ENCODE results near the gene SLC38A10. TPM values are rescaled to one million over a fixed set of nuclear protein-coding genes. Genes with fewer than 3 reads are reported as not detected.

SLC38A10 gene
- total and polyA plus RNA-seq, 2 of the 4 experiments (the other 2 are of a cell fraction) = 12.7 to 46.7 TPM

DNA sequence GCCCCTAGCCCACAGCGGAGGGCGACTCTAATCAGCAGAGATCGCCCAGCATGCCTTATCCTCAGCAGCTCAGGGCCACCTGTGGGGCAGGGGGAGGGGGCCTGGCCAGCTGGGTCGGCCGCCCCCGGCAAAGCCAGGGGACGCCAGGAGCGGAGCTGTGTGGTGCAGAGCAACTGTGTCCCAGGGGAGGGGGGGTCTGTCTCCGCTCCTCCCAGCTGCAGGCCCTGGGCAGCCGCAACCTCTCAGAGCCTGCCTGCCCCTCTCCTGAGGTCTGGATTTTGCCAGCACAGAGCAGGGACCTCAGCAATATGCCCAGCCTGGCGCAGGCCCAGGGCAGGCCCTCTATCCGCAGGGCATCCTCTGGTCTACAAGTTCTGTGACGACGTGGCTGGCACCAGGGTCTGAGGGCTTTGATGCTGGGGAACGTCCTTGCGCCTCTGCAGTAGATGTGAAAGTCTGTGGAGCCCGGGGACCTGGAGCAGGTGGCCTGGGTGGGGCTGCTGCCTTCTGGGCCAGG is 36.5 kb upstream of the SLC38A10 start:
- no peak overlapping the region for H3K4me2 ChIP-seq (ENCODE audit: low read depth, low read length)
- no peak overlapping the region for H3K4ac ChIP-seq (ENCODE audit: low read depth, low read length)
- no peak overlapping the region for H2BK15ac ChIP-seq (ENCODE audit: low read depth, low read length)
- no peaks in the 10 kb centered on the region for H3K79me1 ChIP-seq (ENCODE audit: low read depth in 1 of 2, low read length in 2 of 2)
- peaks cover 7% of the 10 kb centered on the region; the same call in 1 of the 2 replicates for H4K20me1 ChIP-seq (ENCODE audit: insufficient read depth, low read length)
- H2AFZ ChIP-seq (replicated peaks; ENCODE audit: low read length, poor library complexity) = no peak overlapping the region
- ChIA-PET CTCF (no interaction called here), POLR2A (ENCODE audit: unreplicated experiment) (no interaction called here)
- intact Hi-C loops (cut with micrococcal nuclease) (no loop called here), dilution Hi-C loops (cut with HindIII; ENCODE audit: low sequenced_read_pairs, unreplicated experiment) (no loop called here), in situ Hi-C loops (cut with MboI; ENCODE audit: low sequenced_read_pairs) (no loop called here)
- peaks cover 40% of the 10 kb centered on the region for H3K27me3 ChIP-seq (ENCODE audit: control insufficient read depth, insufficient read depth, low read length)
- no peak for ATAC-seq (ENCODE audit: low read depth)
- H3K4me3 ChIP-seq (ENCODE audit: insufficient read depth, low read depth, low read length) = no peak overlapping the region
- no peak overlapping the region for H2BK20ac ChIP-seq (ENCODE audit: low read depth, low read length)
- no peak overlapping the region for H2AK5ac ChIP-seq (ENCODE audit: low read depth, low read length)
- H2AK9ac ChIP-seq (replicated peaks; ENCODE audit: low read depth, low read length, poor library complexity) = no peak overlapping the region
- 97% methylated on average over 5 of the region's 17 CpGs; no CpG with 5 or more reads in 1 of the 2 experiments for WGBS, 2 experiments (ENCODE audit: extremely low coverage in 2 of 2, insufficient read length in 1 of 2)
- TF ChIP-seq RAD21 (IDR thresholded peaks at IDR 0.05; ENCODE audit: low read length) (no peak), NFE2L2 (IDR thresholded peaks at IDR 0.05; ENCODE audit: low read depth, low read length) (no peak), POLR2A (IDR thresholded peaks at IDR 0.05; ENCODE audit: low read depth, low read length) (no peak), BHLHE40 (IDR thresholded peaks at IDR 0.05; ENCODE audit: low read depth, low read length) (no peak), SMC3 (IDR thresholded peaks at IDR 0.05; ENCODE audit: low read depth, low read length) (no peak), MXI1 (IDR thresholded peaks at IDR 0.05; ENCODE audit: borderline replicate concordance, low read depth, low read length) (no peak), RCOR1 (IDR thresholded peaks at IDR 0.05; ENCODE audit: insufficient replicate concordance, low read length) (no peak), FOS (IDR thresholded peaks at IDR 0.05; ENCODE audit: low read depth, low read length) (no peak), CEBPB (IDR thresholded peaks at IDR 0.05; ENCODE audit: low read depth, low read length) (no peak), CHD1 (IDR thresholded peaks at IDR 0.05; ENCODE audit: low read depth, low read length) (no peak), MAFK (IDR thresholded peaks at IDR 0.05; ENCODE audit: low read depth, low read length) (no peak), MAZ (IDR thresholded peaks at IDR 0.05; ENCODE audit: borderline replicate concordance, low read depth, low read length) (no peak), RFX5 (IDR thresholded peaks at IDR 0.05; ENCODE audit: low read depth, low read length) (no peak)
- TF ChIP-seq, protein P1, sequence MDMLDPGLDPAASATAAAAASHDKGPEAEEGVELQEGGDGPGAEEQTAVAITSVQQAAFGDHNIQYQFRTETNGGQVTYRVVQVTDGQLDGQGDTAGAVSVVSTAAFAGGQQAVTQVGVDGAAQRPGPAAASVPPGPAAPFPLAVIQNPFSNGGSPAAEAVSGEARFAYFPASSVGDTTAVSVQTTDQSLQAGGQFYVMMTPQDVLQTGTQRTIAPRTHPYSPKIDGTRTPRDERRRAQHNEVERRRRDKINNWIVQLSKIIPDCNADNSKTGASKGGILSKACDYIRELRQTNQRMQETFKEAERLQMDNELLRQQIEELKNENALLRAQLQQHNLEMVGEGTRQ (IDR thresholded peaks at IDR 0.05; ENCODE audit: low read depth, low read length) = no peak
- TF ChIP-seq, protein P2, sequence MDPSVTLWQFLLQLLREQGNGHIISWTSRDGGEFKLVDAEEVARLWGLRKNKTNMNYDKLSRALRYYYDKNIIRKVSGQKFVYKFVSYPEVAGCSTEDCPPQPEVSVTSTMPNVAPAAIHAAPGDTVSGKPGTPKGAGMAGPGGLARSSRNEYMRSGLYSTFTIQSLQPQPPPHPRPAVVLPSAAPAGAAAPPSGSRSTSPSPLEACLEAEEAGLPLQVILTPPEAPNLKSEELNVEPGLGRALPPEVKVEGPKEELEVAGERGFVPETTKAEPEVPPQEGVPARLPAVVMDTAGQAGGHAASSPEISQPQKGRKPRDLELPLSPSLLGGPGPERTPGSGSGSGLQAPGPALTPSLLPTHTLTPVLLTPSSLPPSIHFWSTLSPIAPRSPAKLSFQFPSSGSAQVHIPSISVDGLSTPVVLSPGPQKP (IDR thresholded peaks at IDR 0.05; ENCODE audit: borderline replicate concordance, low read depth, low read length) = no peak
- TF ChIP-seq, protein P3, sequence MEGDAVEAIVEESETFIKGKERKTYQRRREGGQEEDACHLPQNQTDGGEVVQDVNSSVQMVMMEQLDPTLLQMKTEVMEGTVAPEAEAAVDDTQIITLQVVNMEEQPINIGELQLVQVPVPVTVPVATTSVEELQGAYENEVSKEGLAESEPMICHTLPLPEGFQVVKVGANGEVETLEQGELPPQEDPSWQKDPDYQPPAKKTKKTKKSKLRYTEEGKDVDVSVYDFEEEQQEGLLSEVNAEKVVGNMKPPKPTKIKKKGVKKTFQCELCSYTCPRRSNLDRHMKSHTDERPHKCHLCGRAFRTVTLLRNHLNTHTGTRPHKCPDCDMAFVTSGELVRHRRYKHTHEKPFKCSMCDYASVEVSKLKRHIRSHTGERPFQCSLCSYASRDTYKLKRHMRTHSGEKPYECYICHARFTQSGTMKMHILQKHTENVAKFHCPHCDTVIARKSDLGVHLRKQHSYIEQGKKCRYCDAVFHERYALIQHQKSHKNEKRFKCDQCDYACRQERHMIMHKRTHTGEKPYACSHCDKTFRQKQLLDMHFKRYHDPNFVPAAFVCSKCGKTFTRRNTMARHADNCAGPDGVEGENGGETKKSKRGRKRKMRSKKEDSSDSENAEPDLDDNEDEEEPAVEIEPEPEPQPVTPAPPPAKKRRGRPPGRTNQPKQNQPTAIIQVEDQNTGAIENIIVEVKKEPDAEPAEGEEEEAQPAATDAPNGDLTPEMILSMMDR (conservative IDR thresholded peaks at IDR 0.05; ENCODE audit: low read depth, low read length) = no peak
- H3K9me1 ChIP-seq (ENCODE audit: insufficient read depth, low read length) = peaks cover 3% of the 10 kb centered on the region; the same call in 1 of the 2 replicates
- H3K9ac ChIP-seq (ENCODE audit: low read depth, low read length) = no peak overlapping the region
- BruUV-seq (replicated peaks) = no TSS peak
- H3K9me3 ChIP-seq (ENCODE audit: control insufficient read depth, insufficient read depth, low read length) = no peaks in the 10 kb centered on the region
- H3K4me1 ChIP-seq (ENCODE audit: control insufficient read depth, insufficient read depth, low read length) = peaks cover 18% of the 10 kb centered on the region
- H3K18ac ChIP-seq (ENCODE audit: low read depth, low read length) = no peak overlapping the region
- H3K23ac ChIP-seq (ENCODE audit: low read depth, low read length) = no peak overlapping the region; the same call in 1 of the 2 replicates
- H3K36me3 ChIP-seq (ENCODE audit: control insufficient read depth, insufficient read depth, low read length) = no peaks in the 10 kb centered on the region
- H2BK120ac ChIP-seq (ENCODE audit: low read depth, low read length) = no peak overlapping the region
- no peak overlapping the region for H2BK5ac ChIP-seq (ENCODE audit: low read depth, low read length, poor library complexity, severe bottlenecking)
- H4K5ac ChIP-seq (ENCODE audit: low read depth, low read length) = no peak overlapping the region
- H3K14ac ChIP-seq (replicated peaks; ENCODE audit: low read depth, low read length) = no peak overlapping the region
- DNase-seq = no peak
- no peak overlapping the region for H4K91ac ChIP-seq (ENCODE audit: insufficient read depth, low read depth, low read length)
- no peak overlapping the region for H3K27ac ChIP-seq (ENCODE audit: insufficient read depth, low read length)
- H3K56ac ChIP-seq (ENCODE audit: extremely low read depth, insufficient read depth, low read length) = no peak overlapping the region
- no peak overlapping the region for H4K8ac ChIP-seq (ENCODE audit: low read depth in 2 of 2, low read length in 2 of 2)

All from IMR-90 (cell line).